Nephron progenitor cell (in vitro differentiated cells): ENCODE data around the gene WDPCP.
"Not testable (repeated sequence)": the region's sequence is repeated elsewhere in the genome, so short reads cannot be mapped to it uniquely, and the experiment has no call there.

Experiments used
- DNase-seq: peaks from one replicate; pipeline ENCODE4 v3.0.0; 2021
- H3K27ac Mint-ChIP-seq: 2 replicates; pipeline ENCODE4 v1.8.0; 2021; ENCODE audit warnings: mild to moderate bottlenecking, moderate library complexity, mixed read lengths
- H3K27me3 Mint-ChIP-seq: 2 replicates; pipeline ENCODE4 v1.8.0; 2021; ENCODE audit warnings: mild to moderate bottlenecking, low read depth, mixed read lengths; ENCODE audit not compliant: poor library complexity
- H3K36me3 Mint-ChIP-seq: 2 replicates; pipeline ENCODE4 v1.8.0; 2021; ENCODE audit warnings: low read depth, mixed read lengths
- H3K4me1 Mint-ChIP-seq: 2 replicates; pipeline ENCODE4 v1.8.0; 2021; ENCODE audit warnings: mixed read lengths
- H3K4me3 Mint-ChIP-seq: 2 replicates; pipeline ENCODE4 v1.8.0; 2021; ENCODE audit warnings: mild to moderate bottlenecking, moderate library complexity, mixed read lengths
- H3K9me3 Mint-ChIP-seq: 2 replicates; pipeline ENCODE4 v1.8.0; 2021; ENCODE audit warnings: mild to moderate bottlenecking, moderate library complexity, mixed read lengths
- CTCF ChIP-seq: fragments of 200-600 bp; sonication (generic); IDR thresholded peaks from 2 replicates; pipeline ENCODE4 v1.5.0; 2021; ENCODE audit warnings: antibody characterized with exemption

WDPCP gene

GRCh38 chr2:63403820-63404219, 184.5 kb downstream of the WDPCP start:
- H3K4me3 Mint-ChIP-seq, result no peak overlapping the region
- TF ChIP-seq CTCF, result no peak
- DNase-seq, result no peak
- peaks cover 11% of the 10 kb centered on the region for H3K27me3 Mint-ChIP-seq
- peaks cover 8% of the 10 kb centered on the region for H3K4me1 Mint-ChIP-seq
- peaks cover 15% of the 10 kb centered on the region for H3K36me3 Mint-ChIP-seq
- H3K9me3 Mint-ChIP-seq, result peaks cover 4% of the 10 kb centered on the region
- H3K27ac Mint-ChIP-seq, result no peak overlapping the region

- Mint-ChIP-seq H3K27me3 (peaks cover 11% of the 10 kb centered on the region), H3K36me3 (peaks cover 15% of the 10 kb centered on the region), H3K27ac (peak overlapping the region; percentile 40)
- H3K4me1 Mint-ChIP-seq, H3K4me3 Mint-ChIP-seq, DNase-seq, H3K9me3 Mint-ChIP-seq: not testable (repeated sequence)
Observed at GRCh38 chr2:63402889-63403288, 185.4 kb downstream of the WDPCP start.

GRCh38 chr2:63399156-63399555, 189.1 kb downstream of the WDPCP start:
- Mint-ChIP-seq H3K27ac (no peak overlapping the region), H3K36me3 (peaks cover 25% of the 10 kb centered on the region), H3K4me1 (peaks cover 8% of the 10 kb centered on the region), H3K9me3 (peaks cover 4% of the 10 kb centered on the region), H3K4me3 (no peak overlapping the region), H3K27me3 (peaks cover 11% of the 10 kb centered on the region)
- no peak for DNase-seq
- TF ChIP-seq CTCF, result no peak

- Mint-ChIP-seq H3K36me3 (no peaks in the 10 kb centered on the region), H3K27me3 (no peaks in the 10 kb centered on the region), H3K4me1 (peaks cover 13% of the 10 kb centered on the region), H3K9me3 (no peaks in the 10 kb centered on the region), H3K27ac (no peak overlapping the region), H3K4me3 (no peak overlapping the region)
- DNase-seq, result no peak
- no peak for TF ChIP-seq CTCF
Observed at GRCh38 chr2:63379451-63379850, 208.8 kb downstream of the WDPCP start.

GRCh38 chr2:63378589-63378988, 209.7 kb downstream of the WDPCP start:
- peaks cover 13% of the 10 kb centered on the region for H3K4me1 Mint-ChIP-seq
- no peak overlapping the region for H3K4me3 Mint-ChIP-seq
- no peak for DNase-seq
- no peak for TF ChIP-seq CTCF
- H3K36me3 Mint-ChIP-seq, result peaks cover 2% of the 10 kb centered on the region
- H3K27me3 Mint-ChIP-seq, result no peaks in the 10 kb centered on the region
- no peak overlapping the region for H3K27ac Mint-ChIP-seq
- no peaks in the 10 kb centered on the region for H3K9me3 Mint-ChIP-seq

GRCh38 chr2:63374341-63374740, 213.9 kb downstream of the WDPCP start:
- peaks cover 7% of the 10 kb centered on the region for H3K9me3 Mint-ChIP-seq
- H3K27me3 Mint-ChIP-seq, result no peaks in the 10 kb centered on the region
- no peak for DNase-seq
- H3K36me3 Mint-ChIP-seq, result peaks cover 13% of the 10 kb centered on the region
- H3K4me1 Mint-ChIP-seq, result peaks cover 5% of the 10 kb centered on the region
- TF ChIP-seq CTCF, result no peak
- H3K4me3 Mint-ChIP-seq, result no peak overlapping the region
- H3K27ac Mint-ChIP-seq, result no peak overlapping the region
